HuH-7.5 (cell line): ENCODE data around the gene SPN.
"Not testable (repeated sequence)": the region's sequence is repeated elsewhere in the genome, so short reads cannot be mapped to it uniquely, and the experiment has no call there.

Experiments
- DNase-seq: peaks from one replicate; pipeline ENCODE4 v3.0.0; 2011; ENCODE audit warnings: low spot score

The SPN gene

GRCh38 chr16:29663016-29663806 lies at the start of gene SPN:
Gene SPN (plus strand): TSS chr16:29663247. CDS start chr16:29663729, 482 bp downstream.
- no peak for DNase-seq

GRCh38 chr16:29613307-29614057 lies 49.6 kb upstream of the SPN start:
- DNase-seq, result peak; percentile 29

- not testable (repeated sequence) for DNase-seq
Measured at GRCh38 chr16:29614691-29615314, 48.2 kb upstream of the SPN start.

GRCh38 chr16:29616127-29616526 lies 46.9 kb upstream of the SPN start:
- DNase-seq, result not testable (repeated sequence)

GRCh38 chr16:29620591-29620990 lies 42.5 kb upstream of the SPN start:
- DNase-seq, result not testable (repeated sequence)

- not testable (repeated sequence) for DNase-seq
Measured at GRCh38 chr16:29622738-29623137, 40.3 kb upstream of the SPN start.

- DNase-seq, result not testable (repeated sequence)
Measured at GRCh38 chr16:29623253-29623652, 39.8 kb upstream of the SPN start.

GRCh38 chr16:29625114-29625513 lies 37.9 kb upstream of the SPN start:
- not testable (repeated sequence) for DNase-seq

GRCh38 chr16:29626778-29627331 lies 36.2 kb upstream of the SPN start:
- not testable (repeated sequence) for DNase-seq

- DNase-seq, result not testable (repeated sequence)
Measured at GRCh38 chr16:29627661-29628075, 35.4 kb upstream of the SPN start.

- not testable (repeated sequence) for DNase-seq
Measured at GRCh38 chr16:29628707-29629106, 34.3 kb upstream of the SPN start.

GRCh38 chr16:29629318-29629717 lies 33.7 kb upstream of the SPN start:
- DNase-seq, result not testable (repeated sequence)

GRCh38 chr16:29631658-29632057 lies 31.4 kb upstream of the SPN start:
- DNase-seq, result not testable (repeated sequence)

- DNase-seq, result not testable (repeated sequence)
Measured at GRCh38 chr16:29635902-29636301, 27.1 kb upstream of the SPN start.

GRCh38 chr16:29636368-29636767 lies 26.7 kb upstream of the SPN start:
- not testable (repeated sequence) for DNase-seq

- not testable (repeated sequence) for DNase-seq
Measured at GRCh38 chr16:29638751-29639150, 24.3 kb upstream of the SPN start.

GRCh38 chr16:29641561-29641960 lies 21.5 kb upstream of the SPN start:
- no peak for DNase-seq

GRCh38 chr16:29643596-29643995 lies 19.5 kb upstream of the SPN start:
- DNase-seq, result no peak

GRCh38 chr16:29644338-29644857 lies 18.6 kb upstream of the SPN start:
- no peak for DNase-seq

- DNase-seq, result no peak
Measured at GRCh38 chr16:29644973-29645693, 17.9 kb upstream of the SPN start.

- no peak for DNase-seq
Measured at GRCh38 chr16:29645694-29646187, 17.3 kb upstream of the SPN start.
